ENCODE data around the gene GNPTG. TPM values are rescaled to one million over a fixed set of nuclear protein-coding genes. Genes with fewer than 3 reads are reported as not detected.
A peak's percentile ranks its signal among the peaks of the same experiment; 100 is the strongest.
"Not testable (repeated sequence)": the region's sequence is repeated elsewhere in the genome, so short reads cannot be mapped to it uniquely, and the experiment has no call there.

The GNPTG gene
- total RNA-seq, 2 donors from 2014 or later, result 22.6 to 24.4 TPM

- no peaks in the 10 kb centered on the region for H3K9me3 Mint-ChIP-seq
- peaks cover 41% of the 10 kb centered on the region for H3K36me3 Mint-ChIP-seq (ENCODE audit: low read depth)
- H3K27me3 Mint-ChIP-seq, result no peaks in the 10 kb centered on the region
- no peak overlapping the region for H3K4me3 Mint-ChIP-seq
- H3K4me1 Mint-ChIP-seq, result no peaks in the 10 kb centered on the region
- no peak overlapping the region for H3K27ac Mint-ChIP-seq
- no peak for ATAC-seq (replicated peaks)
Measured at GRCh38 chr16:1326391-1326790, 25.3 kb upstream of the GNPTG start.

- no peak for ATAC-seq (replicated peaks)
Measured at GRCh38 chr16:1326946-1327618, 24.6 kb upstream of the GNPTG start.

GRCh38 chr16:1327619-1327947 is 24.1 kb upstream of the GNPTG start:
- Mint-ChIP-seq H3K9me3 (no peaks in the 10 kb centered on the region), H3K4me3 (no peak overlapping the region), H3K27ac (no peak overlapping the region), H3K27me3 (no peaks in the 10 kb centered on the region), H3K36me3 (ENCODE audit: low read depth) (peaks cover 30% of the 10 kb centered on the region), H3K4me1 (no peaks in the 10 kb centered on the region)
- no peak for ATAC-seq (replicated peaks)

More at GRCh38 chr16:1326946-1327618, 24.6 kb upstream of the GNPTG start:
- H3K4me3 Mint-ChIP-seq, result no peak overlapping the region
- no peaks in the 10 kb centered on the region for H3K4me1 Mint-ChIP-seq
- no peak overlapping the region for H3K27ac Mint-ChIP-seq
- no peaks in the 10 kb centered on the region for H3K9me3 Mint-ChIP-seq
- peaks cover 35% of the 10 kb centered on the region for H3K36me3 Mint-ChIP-seq (ENCODE audit: low read depth)
- H3K27me3 Mint-ChIP-seq, result no peaks in the 10 kb centered on the region

- H3K4me3 Mint-ChIP-seq; H3K27ac Mint-ChIP-seq; ATAC-seq (replicated peaks); H3K4me1 Mint-ChIP-seq; H3K9me3 Mint-ChIP-seq; H3K27me3 Mint-ChIP-seq: not testable (repeated sequence)
- peaks cover 25% of the 10 kb centered on the region for H3K36me3 Mint-ChIP-seq (ENCODE audit: low read depth)
Measured at GRCh38 chr16:1328136-1328535, 23.6 kb upstream of the GNPTG start.

- not testable (repeated sequence) for H3K4me3 Mint-ChIP-seq; H3K9me3 Mint-ChIP-seq; H3K27me3 Mint-ChIP-seq; H3K27ac Mint-ChIP-seq; H3K4me1 Mint-ChIP-seq; ATAC-seq (replicated peaks)
- H3K36me3 Mint-ChIP-seq (ENCODE audit: low read depth), result peaks cover 17% of the 10 kb centered on the region
Measured at GRCh38 chr16:1328961-1329360, 22.8 kb upstream of the GNPTG start.

- Mint-ChIP-seq H3K36me3 (ENCODE audit: low read depth) (peaks cover 2% of the 10 kb centered on the region), H3K27ac (no peak overlapping the region), H3K27me3 (no peaks in the 10 kb centered on the region), H3K4me3 (no peak overlapping the region), H3K9me3 (no peaks in the 10 kb centered on the region), H3K4me1 (no peaks in the 10 kb centered on the region)
- peak; percentile 42 for ATAC-seq (replicated peaks)
Measured at GRCh38 chr16:1330260-1330914, 21.3 kb upstream of the GNPTG start.

GRCh38 chr16:1330931-1331711 is 20.6 kb upstream of the GNPTG start:
- no peaks in the 10 kb centered on the region for H3K36me3 Mint-ChIP-seq (ENCODE audit: low read depth)
- H3K4me3 Mint-ChIP-seq, result peak overlapping the region; percentile 54
- no peak overlapping the region for H3K27ac Mint-ChIP-seq
- no peaks in the 10 kb centered on the region for H3K4me1 Mint-ChIP-seq
- H3K27me3 Mint-ChIP-seq, result no peaks in the 10 kb centered on the region
- no peaks in the 10 kb centered on the region for H3K9me3 Mint-ChIP-seq
- ATAC-seq (replicated peaks), result no peak

- no peaks in the 10 kb centered on the region for H3K36me3 Mint-ChIP-seq (ENCODE audit: low read depth)
- peak overlapping the region; percentile 54 for H3K4me3 Mint-ChIP-seq
- H3K4me1 Mint-ChIP-seq, result no peaks in the 10 kb centered on the region
- peak overlapping the region; percentile 62 for H3K27ac Mint-ChIP-seq
- H3K9me3 Mint-ChIP-seq, result no peaks in the 10 kb centered on the region
- peak; percentile 39 for ATAC-seq (replicated peaks)
- no peaks in the 10 kb centered on the region for H3K27me3 Mint-ChIP-seq
Measured at GRCh38 chr16:1331712-1332617, 19.8 kb upstream of the GNPTG start.

- no peak for ATAC-seq (replicated peaks)
- H3K4me3 Mint-ChIP-seq, result peak overlapping the region; percentile 54
- no peaks in the 10 kb centered on the region for H3K36me3 Mint-ChIP-seq (ENCODE audit: low read depth)
- no peaks in the 10 kb centered on the region for H3K27me3 Mint-ChIP-seq
- H3K27ac Mint-ChIP-seq, result peak overlapping the region; percentile 62
- no peaks in the 10 kb centered on the region for H3K9me3 Mint-ChIP-seq
- no peaks in the 10 kb centered on the region for H3K4me1 Mint-ChIP-seq
Measured at GRCh38 chr16:1332618-1333148, 19.0 kb upstream of the GNPTG start.

GRCh38 chr16:1333149-1333812 is 18.4 kb upstream of the GNPTG start, which contains the start of gene BAIAP3:
Gene BAIAP3 (plus strand): TSS chr16:1333645. CDS start chr16:1338550, 4,905 bp downstream.
- no peaks in the 10 kb centered on the region for H3K36me3 Mint-ChIP-seq (ENCODE audit: low read depth)

GRCh38 chr16:1333854-1334700 is 17.7 kb upstream of the GNPTG start:
- H3K4me1 Mint-ChIP-seq, result no peaks in the 10 kb centered on the region
- no peak for ATAC-seq (replicated peaks)
- no peak overlapping the region for H3K4me3 Mint-ChIP-seq

More at GRCh38 chr16:1333149-1333812, 18.4 kb upstream of the GNPTG start, which contains the start of gene BAIAP3:
- Mint-ChIP-seq H3K9me3 (no peaks in the 10 kb centered on the region), H3K4me3 (peak within 1 kb of the TSS; percentile 54), H3K27ac (peak within 1 kb of the TSS; percentile 62), H3K4me1 (no peaks in the 10 kb centered on the region), H3K27me3 (no peaks in the 10 kb centered on the region)
- ATAC-seq (replicated peaks), result peak; percentile 66

GRCh38 chr16:1334739-1335138 is 17.0 kb upstream of the GNPTG start:
- no peak overlapping the region for H3K27ac Mint-ChIP-seq
- no peaks in the 10 kb centered on the region for H3K4me1 Mint-ChIP-seq
- H3K36me3 Mint-ChIP-seq (ENCODE audit: low read depth), result no peaks in the 10 kb centered on the region
- ATAC-seq (replicated peaks), result no peak
- no peak overlapping the region for H3K4me3 Mint-ChIP-seq
- H3K27me3 Mint-ChIP-seq, result no peaks in the 10 kb centered on the region
- H3K9me3 Mint-ChIP-seq, result no peaks in the 10 kb centered on the region

More at GRCh38 chr16:1333854-1334700, 17.7 kb upstream of the GNPTG start:
- H3K27me3 Mint-ChIP-seq, result no peaks in the 10 kb centered on the region
- no peak overlapping the region for H3K27ac Mint-ChIP-seq
- H3K36me3 Mint-ChIP-seq (ENCODE audit: low read depth), result no peaks in the 10 kb centered on the region
- H3K9me3 Mint-ChIP-seq, result no peaks in the 10 kb centered on the region
